Lower lobe of right lung (tissue), 2 donors: ENCODE results near the gene TPCN2. TPM values are rescaled to one million over a fixed set of nuclear protein-coding genes. Genes with fewer than 3 reads are reported as not detected.
A peak's percentile ranks its signal among the peaks of the same experiment; 100 is the strongest.

Experiments used
- ATAC-seq, 2 donors: fragments of 200-7000 bp; cut with Tn5 transposase; one replicate each; pipeline ENCODE4 v1.9.1; 2020 to 2022; ENCODE audit warnings: mild to moderate bottlenecking in 2 of 2, moderate library complexity in 2 of 2
- DNase-seq: peaks from one replicate; pipeline ENCODE4 v3.0.0-alpha.2; 2020
- H3K27ac ChIP-seq: fragments of 200-600 bp; one replicate; pipeline ENCODE4 v1.8.0; 2022
- H3K27me3 ChIP-seq: fragments of 200-600 bp; one replicate; pipeline ENCODE4 v1.8.0; 2022; ENCODE audit warnings: low read depth
- H3K36me3 ChIP-seq: fragments of 200-600 bp; one replicate; pipeline ENCODE4 v1.8.0; 2022; ENCODE audit warnings: mild to moderate bottlenecking
- H3K4me1 ChIP-seq: fragments of 200-600 bp; one replicate; pipeline ENCODE4 v1.8.0; 2022
- H3K4me3 ChIP-seq: fragments of 200-600 bp; one replicate; pipeline ENCODE4 v1.8.0; 2022; ENCODE audit warnings: mild to moderate bottlenecking
- H3K9me3 ChIP-seq: fragments of 200-600 bp; one replicate; pipeline ENCODE4 v1.8.0; 2022
- intact Hi-C: fragments of 100-400 bp; cut with DNase I; formaldehyde crosslinking; loops from one replicate; pipeline ENCODE4 v1.11.0; 2022
- total RNA-seq: library from RNA; stranded (reverse); fragmentation: NEBNext Ultra II Directional; extraction: Animal tissue kit (Norgen Biotek cat#: 25700); gene quantifications from one replicate; pipeline ENCODE4 v1.2.1, GENCODE V29; 2021
- TF ChIP-seq, protein P1 (sequence below): fragments of 200-600 bp; IDR thresholded peaks from one replicate; pipeline ENCODE4 v1.8.0; 2022; ENCODE audit warnings: antibody characterized with exemption, mild to moderate bottlenecking
- donor health status: DM: no; HTN: yes; CAD: no; lungs with severe emphysema.

Gene TPCN2
- total RNA-seq, 1 donor from 2014 or later, result 18.2 TPM

DNA sequence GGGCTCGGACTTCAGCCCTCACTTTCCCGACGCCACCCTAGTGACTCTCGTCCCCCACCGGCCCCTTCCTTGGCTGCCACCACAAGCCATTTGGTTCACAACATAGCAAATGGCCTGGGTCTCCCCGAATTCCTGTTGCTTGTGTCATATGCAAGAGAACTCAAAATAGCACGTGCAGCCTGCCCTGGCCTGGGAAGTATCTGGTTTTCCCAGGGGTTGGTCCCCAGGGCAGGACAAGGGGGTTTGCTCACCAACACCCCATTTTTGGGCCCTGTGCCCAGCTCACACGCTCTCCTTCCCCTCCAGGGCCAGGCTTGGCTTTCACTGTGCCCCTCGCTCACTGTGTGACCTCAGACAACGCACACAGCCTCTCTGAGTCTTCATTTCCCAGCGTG lies 12.8 kb upstream of the TPCN2 start:
- DNase-seq (no peak), ATAC-seq (no peak)
- H3K27ac ChIP-seq, result peak overlapping the region; percentile 11
- H3K9me3 ChIP-seq, result no peaks in the 10 kb centered on the region
- no peaks in the 10 kb centered on the region for H3K4me1 ChIP-seq
- no peaks in the 10 kb centered on the region for H3K27me3 ChIP-seq
- H3K36me3 ChIP-seq, result no peaks in the 10 kb centered on the region
- intact Hi-C loops, result no loop called here
- TF ChIP-seq, protein P1, sequence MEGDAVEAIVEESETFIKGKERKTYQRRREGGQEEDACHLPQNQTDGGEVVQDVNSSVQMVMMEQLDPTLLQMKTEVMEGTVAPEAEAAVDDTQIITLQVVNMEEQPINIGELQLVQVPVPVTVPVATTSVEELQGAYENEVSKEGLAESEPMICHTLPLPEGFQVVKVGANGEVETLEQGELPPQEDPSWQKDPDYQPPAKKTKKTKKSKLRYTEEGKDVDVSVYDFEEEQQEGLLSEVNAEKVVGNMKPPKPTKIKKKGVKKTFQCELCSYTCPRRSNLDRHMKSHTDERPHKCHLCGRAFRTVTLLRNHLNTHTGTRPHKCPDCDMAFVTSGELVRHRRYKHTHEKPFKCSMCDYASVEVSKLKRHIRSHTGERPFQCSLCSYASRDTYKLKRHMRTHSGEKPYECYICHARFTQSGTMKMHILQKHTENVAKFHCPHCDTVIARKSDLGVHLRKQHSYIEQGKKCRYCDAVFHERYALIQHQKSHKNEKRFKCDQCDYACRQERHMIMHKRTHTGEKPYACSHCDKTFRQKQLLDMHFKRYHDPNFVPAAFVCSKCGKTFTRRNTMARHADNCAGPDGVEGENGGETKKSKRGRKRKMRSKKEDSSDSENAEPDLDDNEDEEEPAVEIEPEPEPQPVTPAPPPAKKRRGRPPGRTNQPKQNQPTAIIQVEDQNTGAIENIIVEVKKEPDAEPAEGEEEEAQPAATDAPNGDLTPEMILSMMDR, result no peak
- no peak overlapping the region for H3K4me3 ChIP-seq

DNA sequence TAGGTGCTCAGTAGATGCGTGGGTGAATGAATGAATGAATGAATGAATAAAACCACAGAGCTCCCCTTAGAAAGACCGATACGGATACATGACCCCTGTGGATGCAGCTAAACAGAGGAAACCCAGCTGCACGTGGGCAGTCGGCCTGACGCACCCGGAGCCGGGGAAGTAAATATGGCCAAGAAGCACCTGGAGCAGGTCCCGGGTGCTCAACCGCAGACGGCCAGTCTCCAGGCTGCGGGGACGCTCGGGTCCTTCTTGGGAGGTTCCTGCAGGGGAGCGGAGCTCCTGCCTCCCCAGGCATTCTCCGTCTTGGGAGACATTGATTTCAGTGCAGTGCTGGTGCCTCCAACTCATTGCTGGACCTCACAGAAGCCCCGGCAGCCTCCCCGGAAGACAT lies 11.7 kb upstream of the TPCN2 start:
- intact Hi-C loops, result no loop called here
- no peak overlapping the region for H3K27ac ChIP-seq
- H3K4me1 ChIP-seq, result no peaks in the 10 kb centered on the region
- H3K27me3 ChIP-seq, result no peaks in the 10 kb centered on the region
- DNase-seq, result no peak
- H3K9me3 ChIP-seq, result no peaks in the 10 kb centered on the region
- ATAC-seq, result no peak
- TF ChIP-seq, protein P1, result no peak
- no peak overlapping the region for H3K4me3 ChIP-seq
- H3K36me3 ChIP-seq, result no peaks in the 10 kb centered on the region

DNA sequence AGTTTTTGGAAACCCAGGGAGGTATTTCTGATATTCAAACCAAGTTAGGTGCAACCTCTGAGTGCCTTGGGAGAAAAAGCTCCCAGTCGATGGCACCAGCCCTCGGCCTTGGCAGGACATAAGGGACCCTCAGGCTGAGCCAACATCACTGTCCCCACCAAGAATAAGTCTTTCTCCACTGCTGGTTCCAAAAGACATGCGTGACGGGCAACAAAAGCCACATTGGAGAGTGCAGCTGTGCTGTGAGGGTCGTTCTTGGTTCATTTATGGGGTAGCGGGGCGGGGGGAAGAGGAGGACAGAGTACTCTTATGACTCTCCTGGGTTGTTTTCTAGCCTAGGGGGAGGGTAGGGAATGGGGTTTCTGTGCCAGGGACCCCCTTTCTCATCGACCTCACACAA lies 11.2 kb upstream of the TPCN2 start:
- H3K4me3 ChIP-seq, result no peak overlapping the region

DNA sequence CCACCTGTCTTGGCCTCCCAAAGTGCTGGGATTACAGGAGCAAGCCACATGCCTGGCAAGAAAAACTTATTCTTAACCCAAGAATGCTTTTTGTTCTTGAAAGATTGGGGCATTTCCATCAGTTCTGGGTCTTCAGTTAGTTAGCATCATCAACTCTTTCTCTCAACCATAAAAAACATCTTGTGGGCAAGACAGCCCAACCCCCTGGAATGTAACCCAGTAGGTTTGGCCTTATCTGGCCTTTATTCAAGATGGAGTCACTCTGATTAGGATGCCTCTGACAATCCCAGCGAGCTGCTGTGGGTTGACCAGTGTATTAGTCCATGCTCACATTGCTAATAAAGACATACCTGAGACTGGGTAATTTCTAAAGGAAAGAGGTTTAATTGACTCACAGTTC lies 9.2 kb upstream of the TPCN2 start:
- Histone ChIP-seq H3K9me3 (no peaks in the 10 kb centered on the region), H3K27ac (no peak overlapping the region), H3K4me3 (no peak overlapping the region), H3K27me3 (no peaks in the 10 kb centered on the region), H3K36me3 (no peaks in the 10 kb centered on the region), H3K4me1 (peaks cover 5% of the 10 kb centered on the region)
- intact Hi-C loops, result no loop called here
- no peak for ATAC-seq
- no peak for DNase-seq
- TF ChIP-seq, protein P1, result no peak

More for the DNA sequence above, 11.2 kb upstream of the TPCN2 start:
- DNase-seq, result no peak
- TF ChIP-seq, protein P1, result no peak
- no peaks in the 10 kb centered on the region for H3K4me1 ChIP-seq
- no peaks in the 10 kb centered on the region for H3K36me3 ChIP-seq
- ATAC-seq, result no peak
- intact Hi-C loops, result no loop called here
- H3K27me3 ChIP-seq, result no peaks in the 10 kb centered on the region
- H3K9me3 ChIP-seq, result no peaks in the 10 kb centered on the region
- no peak overlapping the region for H3K27ac ChIP-seq

DNA sequence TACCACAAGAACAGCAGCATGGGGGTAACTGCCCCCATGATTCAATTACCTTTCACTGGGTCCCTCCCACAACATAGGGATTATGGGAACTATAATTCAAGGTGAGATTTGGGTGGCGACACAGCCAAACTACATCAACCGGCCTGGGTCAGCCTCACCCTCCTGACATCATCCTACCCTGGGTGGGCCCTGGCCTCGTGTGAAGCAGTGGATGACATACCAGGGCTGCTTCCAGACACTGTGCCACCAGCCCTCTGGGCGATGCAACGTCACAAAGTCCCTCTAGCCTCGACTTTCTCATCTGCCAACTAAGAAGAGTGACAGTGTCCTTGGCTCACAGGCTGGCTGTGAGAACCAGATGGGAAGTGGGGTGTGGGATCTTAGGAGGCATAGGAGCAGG lies 8.7 kb upstream of the TPCN2 start:
- ATAC-seq, result no peak
- H3K4me1 ChIP-seq, result peaks cover 6% of the 10 kb centered on the region
- no peak overlapping the region for H3K27ac ChIP-seq
- H3K9me3 ChIP-seq, result no peaks in the 10 kb centered on the region
- DNase-seq, result no peak
- H3K4me3 ChIP-seq, result no peak overlapping the region
- no peaks in the 10 kb centered on the region for H3K27me3 ChIP-seq
- intact Hi-C loops, result no loop called here
- no peaks in the 10 kb centered on the region for H3K36me3 ChIP-seq
- TF ChIP-seq, protein P1, result no peak
